Caco-2 (cell line): ENCODE results near the gene TWIST2. TPM values are rescaled to one million over a fixed set of nuclear protein-coding genes. Genes with fewer than 3 reads are reported as not detected.

Source experiments
- BruUV-seq: library from RNA; stranded (reverse); fragments of 400-500 nt; replicated peaks from 2 replicates; lab custom pipeline; 2021; lab: Mats Ljungman, UMichigan
- CTCF ChIA-PET: fragments of 300-600 bp; sonication (Branson Sonifier 250); formaldehyde crosslinking; loops from one replicate; lab custom pipeline; 2022; ENCODE audit warnings: antibody characterized with exemption; lab: Charles Lee
- POLR2A ChIA-PET: fragments of 300-600 bp; sonication (Branson Sonifier 250); formaldehyde crosslinking; loops from one replicate; lab custom pipeline; 2022; ENCODE audit warnings: antibody characterized with exemption; lab: Charles Lee
- DNase-seq, 2 experiments: peaks; one replicate each; pipeline versions ENCODE4 v3.0.0 to v3.0.0-alpha.2; 2020 to 2022
- H3K27me3 ChIP-seq: replicated peaks from 2 replicates; pipeline ENCODE4 v1.6.0; 2011; ENCODE audit warnings: low read length; ENCODE audit not compliant: control insufficient read depth, insufficient read depth
- H3K36me3 ChIP-seq: 2 replicates; pipeline ENCODE4 v1.5.1; 2011; ENCODE audit warnings: low read length; ENCODE audit not compliant: control insufficient read depth, insufficient read depth
- H3K4me1 ChIP-seq: fragments of 250-450 bp; sonication (Bioruptor Pico); 2 replicates; pipeline ENCODE4 v1.5.1; 2020; ENCODE audit warnings: mild to moderate bottlenecking
- H3K4me3 ChIP-seq: 2 replicates; pipeline ENCODE4 v1.5.1; 2011; ENCODE audit warnings: low read depth, mild to moderate bottlenecking, control low read depth, low read length
- H3K9me3 ChIP-seq: fragments of 250-450 bp; sonication (Bioruptor Pico); 2 replicates; pipeline ENCODE4 v1.5.1; 2020; ENCODE audit warnings: mild to moderate bottlenecking, moderate library complexity
- H3K27ac Mint-ChIP-seq: one replicate; pipeline ENCODE4 v1.8.0; 2022; ENCODE audit warnings: mixed read lengths; ENCODE audit not compliant: unreplicated experiment
- H3K27me3 Mint-ChIP-seq: one replicate; pipeline ENCODE4 v1.8.0; 2022; ENCODE audit warnings: mixed read lengths; ENCODE audit not compliant: insufficient read depth, unreplicated experiment
- H3K36me3 Mint-ChIP-seq: one replicate; pipeline ENCODE4 v1.8.0; 2022; ENCODE audit warnings: mild to moderate bottlenecking, mixed read lengths; ENCODE audit not compliant: insufficient read depth, unreplicated experiment
- H3K4me1 Mint-ChIP-seq: one replicate; pipeline ENCODE4 v1.8.0; 2022; ENCODE audit warnings: low read depth, mixed read lengths; ENCODE audit not compliant: unreplicated experiment
- H3K4me3 Mint-ChIP-seq: one replicate; pipeline ENCODE4 v1.8.0; 2022; ENCODE audit warnings: mild to moderate bottlenecking, moderate library complexity, mixed read lengths; ENCODE audit not compliant: unreplicated experiment
- H3K9me3 Mint-ChIP-seq: one replicate; pipeline ENCODE4 v1.8.0; 2022; ENCODE audit warnings: mixed read lengths; ENCODE audit not compliant: unreplicated experiment
- intact Hi-C: fragments of 100-400 bp; cut with micrococcal nuclease; formaldehyde crosslinking; loops from one replicate; pipeline ENCODE4 v1.10.0; 2022; ENCODE audit not compliant: unreplicated experiment
- total RNA-seq: library from RNA; stranded (reverse); gene quantifications from 2 replicates; pipeline ENCODE4 v1.2.3, GENCODE V29; 2022
- TF ChIP-seq, protein P1 (sequence below), 2 experiments: fragments of 200-600 bp in 1 of 2; IDR thresholded peaks; 1 replicate in 1 of 2; 2 replicates in 1 of 2; pipeline versions ENCODE4 v1.5.1 to v1.8.0; 2011 to 2022; ENCODE audit warnings: antibody characterized with exemption in 1 of 2, control low read depth in 1 of 2, inconsistent platforms in 1 of 2, low read depth in 1 of 2, low read length in 1 of 2, mild to moderate bottlenecking in 1 of 2, moderate library complexity in 1 of 2; ENCODE audit not compliant: insufficient read depth in 1 of 2, severe bottlenecking in 1 of 2, unreplicated experiment in 1 of 2

The TWIST2 gene
- total RNA-seq, 1 experiment from 2014 or later, result not detected

DNA sequence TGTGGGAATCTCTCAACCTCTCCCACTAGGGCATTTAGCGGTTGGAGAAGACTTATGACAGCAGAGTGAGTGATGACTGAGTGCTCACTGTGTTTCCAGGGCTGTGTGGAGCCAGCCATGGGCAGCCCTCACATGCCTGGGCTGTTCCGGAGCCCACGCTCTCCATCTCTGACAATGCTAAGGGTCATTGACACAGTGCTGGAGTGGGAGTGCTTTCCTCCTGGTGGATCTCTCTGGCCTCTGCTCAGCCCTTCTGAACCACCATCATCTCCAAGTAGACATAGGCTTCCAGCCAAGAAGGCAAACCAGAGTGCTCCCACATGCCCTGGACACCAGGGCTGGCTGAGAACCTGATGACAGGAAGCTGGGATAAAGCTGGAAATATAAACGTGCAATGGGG is 33.1 kb upstream of the TWIST2 start:
- Mint-ChIP-seq H3K27ac (no peak overlapping the region), H3K36me3 (no peaks in the 10 kb centered on the region), H3K4me1 (no peaks in the 10 kb centered on the region), H3K4me3 (no peak overlapping the region), H3K9me3 (no peaks in the 10 kb centered on the region), H3K27me3 (no peaks in the 10 kb centered on the region)
- POLR2A ChIA-PET, result no interaction called here
- intact Hi-C loops, result no loop called here
- Histone ChIP-seq H3K4me1 (no peaks in the 10 kb centered on the region), H3K36me3 (no peaks in the 10 kb centered on the region), H3K4me3 (no peak overlapping the region), H3K9me3 (no peaks in the 10 kb centered on the region), H3K27me3 (no peaks in the 10 kb centered on the region)
- TF ChIP-seq, protein P1, sequence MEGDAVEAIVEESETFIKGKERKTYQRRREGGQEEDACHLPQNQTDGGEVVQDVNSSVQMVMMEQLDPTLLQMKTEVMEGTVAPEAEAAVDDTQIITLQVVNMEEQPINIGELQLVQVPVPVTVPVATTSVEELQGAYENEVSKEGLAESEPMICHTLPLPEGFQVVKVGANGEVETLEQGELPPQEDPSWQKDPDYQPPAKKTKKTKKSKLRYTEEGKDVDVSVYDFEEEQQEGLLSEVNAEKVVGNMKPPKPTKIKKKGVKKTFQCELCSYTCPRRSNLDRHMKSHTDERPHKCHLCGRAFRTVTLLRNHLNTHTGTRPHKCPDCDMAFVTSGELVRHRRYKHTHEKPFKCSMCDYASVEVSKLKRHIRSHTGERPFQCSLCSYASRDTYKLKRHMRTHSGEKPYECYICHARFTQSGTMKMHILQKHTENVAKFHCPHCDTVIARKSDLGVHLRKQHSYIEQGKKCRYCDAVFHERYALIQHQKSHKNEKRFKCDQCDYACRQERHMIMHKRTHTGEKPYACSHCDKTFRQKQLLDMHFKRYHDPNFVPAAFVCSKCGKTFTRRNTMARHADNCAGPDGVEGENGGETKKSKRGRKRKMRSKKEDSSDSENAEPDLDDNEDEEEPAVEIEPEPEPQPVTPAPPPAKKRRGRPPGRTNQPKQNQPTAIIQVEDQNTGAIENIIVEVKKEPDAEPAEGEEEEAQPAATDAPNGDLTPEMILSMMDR (IDR thresholded peaks at IDR 0.05; ENCODE audit: insufficient read depth in 1 of 2, low read depth in 1 of 2, low read length in 1 of 2, severe bottlenecking in 1 of 2, unreplicated experiment in 1 of 2), result no peak
- DNase-seq, result no peak
- CTCF ChIA-PET, result no interaction called here
- no TSS peak for BruUV-seq

GRCh38 chr2:238816291-238816690 is 31.6 kb upstream of the TWIST2 start:
- Histone ChIP-seq H3K27me3 (no peaks in the 10 kb centered on the region), H3K4me3 (no peak overlapping the region), H3K9me3 (no peaks in the 10 kb centered on the region), H3K36me3 (no peaks in the 10 kb centered on the region), H3K4me1 (no peaks in the 10 kb centered on the region)
- no peaks in the 10 kb centered on the region for H3K9me3 Mint-ChIP-seq
- intact Hi-C loops, result no loop called here
- H3K4me3 Mint-ChIP-seq, result no peak overlapping the region
- H3K4me1 Mint-ChIP-seq, result no peaks in the 10 kb centered on the region
- no peak overlapping the region for H3K27ac Mint-ChIP-seq
- TF ChIP-seq, protein P1 (IDR thresholded peaks at IDR 0.05; ENCODE audit: insufficient read depth in 1 of 2, low read depth in 1 of 2, low read length in 1 of 2, severe bottlenecking in 1 of 2, unreplicated experiment in 1 of 2), result no peak
- H3K36me3 Mint-ChIP-seq, result no peaks in the 10 kb centered on the region
- no peak for DNase-seq
- no TSS peak for BruUV-seq
- POLR2A ChIA-PET, result no interaction called here
- CTCF ChIA-PET, result no interaction called here
- H3K27me3 Mint-ChIP-seq, result no peaks in the 10 kb centered on the region

- DNase-seq, result no peak
- no TSS peak for BruUV-seq
- no peaks in the 10 kb centered on the region for H3K9me3 ChIP-seq
- Mint-ChIP-seq H3K4me1 (no peaks in the 10 kb centered on the region), H3K9me3 (no peaks in the 10 kb centered on the region), H3K4me3 (no peak overlapping the region), H3K27ac (no peak overlapping the region), H3K27me3 (no peaks in the 10 kb centered on the region), H3K36me3 (no peaks in the 10 kb centered on the region)
- no peaks in the 10 kb centered on the region for H3K4me1 ChIP-seq
- no peaks in the 10 kb centered on the region for H3K27me3 ChIP-seq
- ChIA-PET CTCF (no interaction called here), POLR2A (no interaction called here)
- no peaks in the 10 kb centered on the region for H3K36me3 ChIP-seq
- intact Hi-C loops, result no loop called here
- H3K4me3 ChIP-seq, result no peak overlapping the region
- TF ChIP-seq, protein P1 (IDR thresholded peaks at IDR 0.05; ENCODE audit: insufficient read depth in 1 of 2, low read depth in 1 of 2, low read length in 1 of 2, severe bottlenecking in 1 of 2, unreplicated experiment in 1 of 2), result no peak
Measured at GRCh38 chr2:238817382-238817781, 30.5 kb upstream of the TWIST2 start.
